HG02840 (cell line): Measurements from ENCODE around the gene FOXC2.

Experiments used
- ATAC-seq: cut with Tn5 transposase; IDR thresholded peaks from one replicate; pipeline ENCODE4 v1.9.1; 2021; ENCODE audit warnings: mild to moderate bottlenecking, moderate library complexity, moderate number of reproducible peaks; ENCODE audit not compliant: unreplicated experiment, low FRiP score

Gene FOXC2

GRCh38 chr16:86531641-86532525 is 34.7 kb upstream of the FOXC2 start:
- ATAC-seq: no peak

DNA sequence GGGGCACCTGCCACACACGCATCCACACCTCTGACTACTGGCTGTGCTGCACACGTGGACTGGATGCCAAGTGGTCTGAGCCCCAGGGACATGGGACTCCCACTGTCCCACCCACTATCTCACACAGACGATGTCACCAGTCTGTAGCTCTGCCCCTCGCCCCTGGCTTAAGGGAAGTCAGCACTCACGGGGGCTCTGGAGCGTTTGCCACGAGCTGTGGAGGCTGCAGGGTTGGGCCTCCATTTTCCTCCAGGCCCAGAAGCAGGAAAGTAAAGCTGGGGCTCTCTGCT is 34.2 kb upstream of the FOXC2 start:
- ATAC-seq: no peak

DNA sequence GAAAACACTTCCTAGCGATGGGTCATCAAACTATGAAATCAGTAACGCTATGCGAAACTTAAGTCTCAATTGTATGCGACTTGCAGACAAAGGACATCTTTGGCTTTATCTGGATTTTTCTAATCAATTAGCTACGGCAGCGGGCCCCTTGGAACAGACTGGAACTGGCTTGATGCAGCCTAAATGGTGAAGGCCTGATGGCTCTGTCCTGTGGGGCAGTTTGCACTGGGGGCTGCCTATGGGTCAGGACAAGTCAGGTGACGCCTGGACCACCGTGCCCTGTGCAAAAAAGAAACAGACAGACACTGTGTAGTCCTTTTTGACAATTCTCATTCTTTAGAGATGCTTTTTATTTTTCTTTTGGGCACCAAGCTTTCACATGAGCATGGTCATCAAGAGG is 33.6 kb upstream of the FOXC2 start:
- ATAC-seq: no peak

- ATAC-seq: no peak
Observed at GRCh38 chr16:86533767-86534351, 32.8 kb upstream of the FOXC2 start.

GRCh38 chr16:86534779-86535615 is 31.6 kb upstream of the FOXC2 start:
- ATAC-seq: no peak

DNA sequence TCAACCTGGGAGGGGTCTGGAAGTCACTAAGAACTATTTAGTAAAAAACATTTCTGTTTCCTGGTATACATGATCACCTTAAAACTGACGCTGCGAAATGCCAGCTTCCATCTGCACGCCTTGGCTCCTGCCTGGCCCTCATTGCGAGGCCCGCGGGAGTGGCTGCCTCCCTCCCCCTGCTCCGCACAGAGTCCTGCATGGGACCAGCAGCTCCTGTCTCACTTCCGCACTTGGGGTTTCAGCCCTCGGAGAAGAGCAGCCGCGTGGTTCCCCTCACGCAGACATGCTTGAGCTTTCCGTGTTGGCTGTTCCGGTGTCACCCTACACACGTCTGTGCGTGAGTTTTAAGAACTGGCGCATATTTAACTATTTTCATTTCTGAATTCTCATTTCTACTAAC is 30.0 kb upstream of the FOXC2 start:
- no peak for ATAC-seq

DNA sequence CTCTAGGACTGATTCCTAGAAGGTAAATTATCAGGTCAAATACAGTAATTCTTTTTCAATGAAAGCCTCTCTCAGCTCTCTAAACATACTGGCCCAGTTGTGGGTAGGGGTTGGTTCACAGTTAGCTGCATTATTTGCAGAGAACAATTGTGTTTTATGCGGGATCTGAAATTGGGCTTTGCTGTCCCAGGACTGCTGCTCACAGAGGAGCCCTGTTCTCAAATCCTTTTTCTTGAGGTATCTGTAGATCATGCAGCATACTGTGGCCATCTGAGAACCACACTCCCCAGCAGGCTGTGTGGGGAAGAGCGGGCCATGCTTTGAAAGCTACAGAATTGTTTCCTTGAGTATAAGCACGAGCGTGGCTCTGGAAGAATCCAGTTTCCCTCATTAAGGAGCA is 29.1 kb upstream of the FOXC2 start:
- ATAC-seq: no peak

DNA sequence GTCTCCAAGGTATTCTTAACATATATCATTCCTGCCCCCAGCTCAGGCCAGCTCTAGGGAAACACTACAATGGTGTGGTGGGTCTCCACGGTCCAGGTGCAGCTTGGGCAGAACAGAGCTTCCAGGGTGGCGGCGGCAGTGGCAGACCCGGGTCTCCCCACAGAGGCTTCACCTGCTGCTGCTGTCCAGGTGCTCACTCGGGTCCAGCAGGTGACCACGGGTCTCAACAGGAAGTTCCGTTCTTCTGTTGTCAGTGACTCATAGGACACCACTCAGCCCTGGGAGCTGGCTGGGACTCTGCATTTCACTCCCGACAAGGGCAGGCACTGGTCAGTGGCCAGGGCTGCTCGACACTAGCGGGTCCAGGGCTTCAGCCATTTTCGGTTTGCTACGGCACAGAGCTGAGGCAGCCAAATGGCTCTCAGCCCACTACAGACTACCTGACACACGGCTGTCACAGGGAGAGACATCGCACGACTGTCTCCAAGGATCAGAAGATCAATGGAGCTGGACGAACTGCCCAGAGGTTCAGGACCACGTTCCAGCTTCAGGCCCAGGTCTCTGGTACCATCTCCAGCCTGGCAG is 28.3 kb upstream of the FOXC2 start:
- no peak for ATAC-seq

DNA sequence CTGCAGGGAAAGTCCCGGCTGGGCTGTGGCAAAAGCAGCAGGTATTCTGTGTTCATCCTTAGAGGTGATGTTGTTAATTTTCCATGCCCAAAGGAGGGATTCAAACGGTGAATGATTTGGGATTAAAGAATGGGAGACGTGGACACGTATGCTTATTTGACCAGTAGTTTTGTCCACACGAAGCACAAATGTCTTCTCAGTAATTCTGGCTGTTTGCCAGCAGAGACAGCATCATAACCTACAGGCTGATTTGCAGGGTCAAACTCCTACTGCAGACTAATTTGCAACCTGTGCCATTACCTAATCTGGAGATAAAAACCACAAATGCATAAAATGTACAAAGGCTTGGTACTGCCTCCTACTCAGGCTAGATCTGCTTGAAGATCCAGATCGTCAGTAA is 25.7 kb upstream of the FOXC2 start:
- ATAC-seq: no peak

DNA sequence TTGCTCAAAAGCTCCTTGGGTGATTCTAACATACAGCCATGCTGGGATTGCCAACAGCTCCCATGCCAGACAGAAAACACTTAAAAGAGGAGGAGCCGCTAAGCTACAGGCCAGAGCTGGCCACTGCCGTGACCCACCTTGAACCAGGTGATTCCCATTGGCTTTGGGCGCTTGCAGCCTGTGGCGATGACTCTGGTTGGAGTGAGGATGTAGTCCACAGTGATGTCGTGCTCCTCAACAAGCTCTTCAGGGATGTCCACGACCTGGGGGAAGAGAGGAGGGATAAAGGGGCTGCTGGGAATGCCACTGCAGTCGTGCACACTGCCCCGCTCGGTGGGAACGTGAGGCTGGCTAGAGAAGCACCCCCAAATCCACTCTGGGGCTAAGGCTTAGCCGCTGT is 25.1 kb upstream of the FOXC2 start:
- no peak for ATAC-seq

GRCh38 chr16:86542756-86543750 is 23.6 kb upstream of the FOXC2 start:
- ATAC-seq: no peak

DNA sequence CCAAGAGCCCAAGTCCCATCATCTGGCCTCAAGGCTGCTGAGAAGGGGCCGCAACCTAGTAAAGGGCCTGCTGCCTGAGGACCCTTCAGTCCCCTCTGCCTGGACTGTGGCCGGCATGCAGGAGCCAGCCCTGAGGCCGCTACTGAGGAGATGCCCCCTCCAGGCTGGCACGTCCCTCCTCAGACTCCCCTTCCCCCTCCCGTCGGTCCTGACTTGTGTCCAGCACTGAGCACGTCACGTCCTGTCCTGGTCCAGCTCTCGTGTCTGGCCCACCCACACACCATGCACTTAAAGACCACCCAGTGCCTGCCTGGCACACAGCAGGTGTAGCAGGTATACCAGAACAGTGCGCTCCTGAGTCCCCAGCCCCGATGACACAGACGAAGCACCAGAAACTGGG is 21.1 kb upstream of the FOXC2 start:
- no peak for ATAC-seq

- ATAC-seq: no peak
Observed at GRCh38 chr16:86545954-86546637, 20.5 kb upstream of the FOXC2 start.

DNA sequence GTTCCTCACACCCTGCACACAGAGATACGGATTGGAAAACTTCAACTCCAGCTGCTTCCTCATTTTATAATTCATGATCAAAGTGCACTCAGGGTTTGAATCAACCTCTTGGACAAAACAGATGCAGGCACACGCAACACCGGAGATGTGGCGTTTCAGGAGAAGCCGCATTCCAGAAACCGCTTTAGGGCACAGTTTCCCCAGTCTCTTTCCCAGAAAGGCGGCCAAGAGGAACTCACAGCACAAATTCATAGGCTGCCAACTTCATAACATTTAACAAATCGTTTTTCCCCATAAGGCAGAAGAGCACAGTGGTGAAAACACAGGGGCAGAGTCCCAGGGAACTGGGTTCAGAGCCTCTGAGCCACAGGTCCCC is 20.0 kb upstream of the FOXC2 start:
- ATAC-seq: no peak

DNA sequence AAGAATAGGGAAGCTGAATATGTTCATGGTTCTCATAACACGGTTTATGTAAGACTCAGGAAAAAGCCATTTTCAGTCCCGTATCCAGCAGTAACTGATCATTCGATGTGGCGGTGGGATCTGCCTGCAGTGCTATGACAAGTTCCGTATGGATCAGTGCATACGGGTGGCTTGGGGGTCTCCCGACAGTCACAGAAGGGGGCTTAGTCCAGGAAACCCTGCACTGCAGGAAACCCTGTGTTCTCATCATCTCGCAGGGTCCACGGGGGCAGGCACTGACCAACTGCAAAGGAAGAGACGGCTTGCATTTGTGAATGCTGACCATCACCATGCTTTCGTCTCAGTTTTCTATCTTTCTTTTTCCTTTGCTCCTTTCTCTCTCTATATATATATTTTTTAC is 19.3 kb upstream of the FOXC2 start:
- no peak for ATAC-seq

GRCh38 chr16:86549076-86549892 is 17.3 kb upstream of the FOXC2 start:
- ATAC-seq: no peak

DNA sequence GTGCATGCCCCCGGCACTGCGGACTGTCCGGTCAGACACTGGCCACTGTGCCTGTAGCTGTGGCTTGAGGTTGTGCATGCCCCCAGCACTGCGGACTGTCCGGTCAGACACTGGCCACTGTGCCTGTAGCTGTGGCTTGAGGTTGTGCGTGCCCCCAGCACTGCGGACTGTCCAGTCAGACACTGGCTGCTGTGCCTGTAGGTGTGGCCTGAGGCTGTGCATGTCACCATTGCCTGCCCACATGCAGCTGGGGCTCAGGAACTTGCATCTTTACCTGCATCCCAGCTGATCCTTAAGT is 16.8 kb upstream of the FOXC2 start:
- no peak for ATAC-seq

GRCh38 chr16:86550281-86550680 is 16.3 kb upstream of the FOXC2 start:
- no peak for ATAC-seq

- no peak for ATAC-seq
Observed at GRCh38 chr16:86553356-86553755, 13.3 kb upstream of the FOXC2 start.
